Measurements from ENCODE around the gene LIX1L. TPM values are rescaled to one million over a fixed set of nuclear protein-coding genes. Genes with fewer than 3 reads are reported as not detected.

The LIX1L gene
- total and polyA plus RNA-seq, 2 of the 13 experiments (the other 11 are each of a cell fraction or from before 2014, with no cell fraction given), result 8.1 to 24.9 TPM

DNA sequence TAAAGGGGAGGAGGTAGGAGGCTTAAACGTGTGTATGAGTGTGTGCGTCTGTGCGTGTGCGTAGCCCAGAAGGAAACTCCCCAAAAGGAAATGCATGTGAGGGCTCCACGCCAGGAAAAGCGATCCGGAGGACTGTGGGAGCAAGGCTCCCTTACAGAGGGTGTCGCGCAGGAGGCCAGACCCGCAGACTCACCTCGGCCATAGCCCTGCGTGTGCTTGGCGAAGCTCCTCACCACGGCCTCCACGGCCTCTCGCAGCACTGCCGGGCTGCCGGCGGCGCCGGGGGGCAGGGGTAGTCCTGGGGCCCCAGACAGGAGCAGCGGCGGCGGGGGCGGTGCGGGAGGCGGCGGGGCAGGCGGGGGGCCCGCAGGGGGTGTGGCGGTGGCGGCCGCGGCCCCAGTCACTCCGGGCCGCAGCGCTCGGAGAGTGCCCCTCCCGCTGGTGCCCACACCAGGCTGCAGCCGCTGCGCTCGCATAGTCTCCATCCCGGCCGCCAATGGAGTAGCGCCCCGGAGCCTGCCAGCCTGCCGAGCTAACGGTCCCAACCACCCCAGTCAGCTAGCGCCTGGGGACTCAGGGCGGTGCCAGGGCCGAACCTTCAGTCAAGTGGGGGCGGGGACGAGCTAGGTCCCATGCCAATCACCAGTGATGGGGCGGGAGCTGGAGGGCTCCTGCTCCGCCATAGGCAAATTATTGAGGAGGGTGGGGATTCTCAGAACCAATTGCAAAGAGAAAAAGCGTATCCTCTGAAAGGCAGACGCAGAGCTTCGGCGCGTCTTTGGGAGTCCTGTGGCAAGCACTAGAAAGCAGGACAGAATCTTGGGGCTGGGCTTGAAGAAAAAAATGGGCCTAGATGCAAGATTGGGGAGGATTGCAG lies at the start of gene LIX1L (continued):
- TF ChIP-seq, protein P1, sequence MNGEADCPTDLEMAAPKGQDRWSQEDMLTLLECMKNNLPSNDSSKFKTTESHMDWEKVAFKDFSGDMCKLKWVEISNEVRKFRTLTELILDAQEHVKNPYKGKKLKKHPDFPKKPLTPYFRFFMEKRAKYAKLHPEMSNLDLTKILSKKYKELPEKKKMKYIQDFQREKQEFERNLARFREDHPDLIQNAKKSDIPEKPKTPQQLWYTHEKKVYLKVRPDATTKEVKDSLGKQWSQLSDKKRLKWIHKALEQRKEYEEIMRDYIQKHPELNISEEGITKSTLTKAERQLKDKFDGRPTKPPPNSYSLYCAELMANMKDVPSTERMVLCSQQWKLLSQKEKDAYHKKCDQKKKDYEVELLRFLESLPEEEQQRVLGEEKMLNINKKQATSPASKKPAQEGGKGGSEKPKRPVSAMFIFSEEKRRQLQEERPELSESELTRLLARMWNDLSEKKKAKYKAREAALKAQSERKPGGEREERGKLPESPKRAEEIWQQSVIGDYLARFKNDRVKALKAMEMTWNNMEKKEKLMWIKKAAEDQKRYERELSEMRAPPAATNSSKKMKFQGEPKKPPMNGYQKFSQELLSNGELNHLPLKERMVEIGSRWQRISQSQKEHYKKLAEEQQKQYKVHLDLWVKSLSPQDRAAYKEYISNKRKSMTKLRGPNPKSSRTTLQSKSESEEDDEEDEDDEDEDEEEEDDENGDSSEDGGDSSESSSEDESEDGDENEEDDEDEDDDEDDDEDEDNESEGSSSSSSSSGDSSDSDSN (CRISPR knock-in tag; IDR thresholded peaks at IDR 0.05), result peak; percentile 79
- TF ChIP-seq, protein P2, sequence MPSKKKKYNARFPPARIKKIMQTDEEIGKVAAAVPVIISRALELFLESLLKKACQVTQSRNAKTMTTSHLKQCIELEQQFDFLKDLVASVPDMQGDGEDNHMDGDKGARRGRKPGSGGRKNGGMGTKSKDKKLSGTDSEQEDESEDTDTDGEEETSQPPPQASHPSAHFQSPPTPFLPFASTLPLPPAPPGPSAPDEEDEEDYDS (CRISPR knock-in tag; IDR thresholded peaks at IDR 0.05), result peak; percentile 77
- TF ChIP-seq EZH2 (conservative IDR thresholded peaks at IDR 0.05; ENCODE audit: low read depth, low read length), result no peak
- TF ChIP-seq, protein P3, sequence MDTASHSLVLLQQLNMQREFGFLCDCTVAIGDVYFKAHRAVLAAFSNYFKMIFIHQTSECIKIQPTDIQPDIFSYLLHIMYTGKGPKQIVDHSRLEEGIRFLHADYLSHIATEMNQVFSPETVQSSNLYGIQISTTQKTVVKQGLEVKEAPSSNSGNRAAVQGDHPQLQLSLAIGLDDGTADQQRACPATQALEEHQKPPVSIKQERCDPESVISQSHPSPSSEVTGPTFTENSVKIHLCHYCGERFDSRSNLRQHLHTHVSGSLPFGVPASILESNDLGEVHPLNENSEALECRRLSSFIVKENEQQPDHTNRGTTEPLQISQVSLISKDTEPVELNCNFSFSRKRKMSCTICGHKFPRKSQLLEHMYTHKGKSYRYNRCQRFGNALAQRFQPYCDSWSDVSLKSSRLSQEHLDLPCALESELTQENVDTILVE (CRISPR knock-in tag; IDR thresholded peaks at IDR 0.05), result no peak
- TF ChIP-seq SIN3A (IDR thresholded peaks at IDR 0.05; ENCODE audit: borderline replicate concordance, low read depth, low read length), result peak; percentile 44; the same call in 1 of the 2 replicates
- peak; percentile 46 for TF ChIP-seq SRSF1 (optimal IDR thresholded peaks at IDR 0.05; ENCODE audit: low read depth, low read length)
- TF ChIP-seq SP2 (CRISPR knock-in tag; IDR thresholded peaks at IDR 0.05), result peak; percentile 87
- TF ChIP-seq ZNF235 (CRISPR knock-in tag; IDR thresholded peaks at IDR 0.05; ENCODE audit: borderline replicate concordance), result 0 out of 2 replicates have a peak, but pooled peaks have one; percentile 56
- TF ChIP-seq NRL (CRISPR knock-in tag; IDR thresholded peaks at IDR 0.05; ENCODE audit: borderline replicate concordance), result 0 out of 2 replicates have a peak, but pooled peaks have one; percentile 66
- TF ChIP-seq ARNT2 (CRISPR knock-in tag; IDR thresholded peaks at IDR 0.05; ENCODE audit: low read depth), result peak; percentile 56; the same call in 1 of the 2 replicates
- peak; percentile 66 for TF ChIP-seq ZFY (CRISPR knock-in tag; IDR thresholded peaks at IDR 0.05)
- TF ChIP-seq YEATS4 (CRISPR knock-in tag; IDR thresholded peaks at IDR 0.05; ENCODE audit: borderline replicate concordance), result peak; percentile 63; the same call in 1 of the 2 replicates
- TF ChIP-seq, protein P4, sequence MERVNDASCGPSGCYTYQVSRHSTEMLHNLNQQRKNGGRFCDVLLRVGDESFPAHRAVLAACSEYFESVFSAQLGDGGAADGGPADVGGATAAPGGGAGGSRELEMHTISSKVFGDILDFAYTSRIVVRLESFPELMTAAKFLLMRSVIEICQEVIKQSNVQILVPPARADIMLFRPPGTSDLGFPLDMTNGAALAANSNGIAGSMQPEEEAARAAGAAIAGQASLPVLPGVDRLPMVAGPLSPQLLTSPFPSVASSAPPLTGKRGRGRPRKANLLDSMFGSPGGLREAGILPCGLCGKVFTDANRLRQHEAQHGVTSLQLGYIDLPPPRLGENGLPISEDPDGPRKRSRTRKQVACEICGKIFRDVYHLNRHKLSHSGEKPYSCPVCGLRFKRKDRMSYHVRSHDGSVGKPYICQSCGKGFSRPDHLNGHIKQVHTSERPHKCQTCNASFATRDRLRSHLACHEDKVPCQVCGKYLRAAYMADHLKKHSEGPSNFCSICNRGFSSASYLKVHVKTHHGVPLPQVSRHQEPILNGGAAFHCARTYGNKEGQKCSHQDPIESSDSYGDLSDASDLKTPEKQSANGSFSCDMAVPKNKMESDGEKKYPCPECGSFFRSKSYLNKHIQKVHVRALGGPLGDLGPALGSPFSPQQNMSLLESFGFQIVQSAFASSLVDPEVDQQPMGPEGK (CRISPR knock-in tag; IDR thresholded peaks at IDR 0.05), result peak; percentile 60
- TF ChIP-seq ELF1 (CRISPR knock-in tag; IDR thresholded peaks at IDR 0.05), result 0 out of 2 replicates have a peak, but pooled peaks have one; percentile 25
- no peak for TF ChIP-seq RCOR2 (CRISPR knock-in tag; IDR thresholded peaks at IDR 0.05)
- peak; percentile 52 for TF ChIP-seq HOXA3 (CRISPR knock-in tag; IDR thresholded peaks at IDR 0.05)
- 0 out of 2 replicates have a peak, but pooled peaks have one; percentile 32 for TF ChIP-seq ZNF430 (CRISPR knock-in tag; IDR thresholded peaks at IDR 0.05)
- peak; percentile 49; the same call in 1 of the 2 replicates for TF ChIP-seq ZNF792 (CRISPR knock-in tag; IDR thresholded peaks at IDR 0.05)
- no peak for TF ChIP-seq RXRA (CRISPR knock-in tag; IDR thresholded peaks at IDR 0.05)
- peak; percentile 79 for TF ChIP-seq RBFOX2 (IDR thresholded peaks at IDR 0.05; ENCODE audit: low read depth, low read length)
- TF ChIP-seq HNRNPL (IDR thresholded peaks at IDR 0.05; ENCODE audit: low read depth, low read length), result peak; percentile 91
- TF ChIP-seq GABPB1 (CRISPR knock-in tag; IDR thresholded peaks at IDR 0.05), result peak; percentile 66; the same call in 1 of the 2 replicates
- no peak for TF ChIP-seq NPAS2 (CRISPR knock-in tag; IDR thresholded peaks at IDR 0.05; ENCODE audit: borderline replicate concordance)
- TF ChIP-seq ERF (CRISPR knock-in tag; IDR thresholded peaks at IDR 0.05), result 0 out of 2 replicates have a peak, but pooled peaks have one; percentile 56
- TF ChIP-seq MXD4 (CRISPR knock-in tag; IDR thresholded peaks at IDR 0.05), result 0 out of 2 replicates have a peak, but pooled peaks have one; percentile 16

Data from HepG2 (cell line).